Activated effector memory CD4-positive, alpha-beta T cell treated with Interleukin-2 at 50 U/mL for 16 hours (primary cell): ENCODE data around the gene AFF4.
"Not testable (repeated sequence)": the region's sequence is repeated elsewhere in the genome, so short reads cannot be mapped to it uniquely, and the experiment has no call there.

ENCODE experiments used
- DNase-seq: peaks from one replicate; pipeline ENCODE4 v3.0.0-alpha.2; 2020

Gene AFF4

DNA sequence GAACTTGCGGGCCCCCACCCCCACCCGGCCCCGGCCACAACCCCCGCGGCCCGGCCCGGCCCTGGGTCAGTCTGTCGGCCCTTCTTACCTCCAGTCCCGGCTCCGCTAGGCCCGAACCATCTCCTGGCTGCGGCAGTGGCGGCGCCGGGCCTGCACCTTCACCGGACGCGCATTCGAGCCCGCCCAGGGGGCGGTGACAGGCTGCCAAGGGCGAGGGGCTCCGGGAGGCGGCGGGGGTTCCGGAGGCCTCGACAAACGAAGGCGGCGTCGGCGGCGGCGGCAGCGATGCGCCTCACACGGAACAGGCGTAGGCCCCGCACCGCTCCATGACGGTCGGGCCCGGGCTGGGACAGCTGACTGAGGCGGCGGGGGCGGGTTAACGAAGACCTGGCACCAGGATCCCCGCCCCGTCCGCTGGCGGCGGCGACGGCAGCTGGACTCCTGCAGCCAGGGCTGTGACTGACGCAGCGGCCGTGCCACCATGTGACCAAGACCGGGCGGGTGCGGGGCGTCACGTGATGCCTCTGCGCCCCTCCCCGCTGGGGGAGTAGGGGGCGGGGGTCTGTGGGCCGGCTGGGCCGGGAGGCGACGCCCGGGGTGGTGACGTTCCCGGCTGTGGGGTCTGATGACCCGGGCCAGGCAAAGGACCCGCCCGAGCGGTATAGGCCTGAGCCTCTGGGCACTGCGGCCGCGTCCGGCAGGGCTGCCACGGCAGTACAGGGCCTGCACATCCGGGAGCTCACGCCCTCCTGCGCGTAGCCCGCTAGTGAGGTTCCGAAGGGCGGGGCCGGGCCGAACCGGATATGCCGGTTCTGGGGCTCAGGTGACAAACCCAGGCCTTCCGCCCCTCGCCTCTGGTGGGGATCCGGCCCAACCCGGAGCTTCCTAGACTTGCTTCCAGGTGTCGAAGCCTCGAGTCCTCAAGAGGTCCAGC lies at the start of gene AFF4:
Gene AFF4 (minus strand): TSS at position 464 of the 934 bp plus-strand sequence. CDS start 26,445 bp downstream, outside the sequence.
- DNase-seq: peak; percentile 82

GRCh38 chr5:133008455-133008854 lies 45.0 kb upstream of the AFF4 start:
- DNase-seq: not testable (repeated sequence)

- DNase-seq: no peak
Observed at GRCh38 chr5:133006653-133007052, 43.2 kb upstream of the AFF4 start.

DNA sequence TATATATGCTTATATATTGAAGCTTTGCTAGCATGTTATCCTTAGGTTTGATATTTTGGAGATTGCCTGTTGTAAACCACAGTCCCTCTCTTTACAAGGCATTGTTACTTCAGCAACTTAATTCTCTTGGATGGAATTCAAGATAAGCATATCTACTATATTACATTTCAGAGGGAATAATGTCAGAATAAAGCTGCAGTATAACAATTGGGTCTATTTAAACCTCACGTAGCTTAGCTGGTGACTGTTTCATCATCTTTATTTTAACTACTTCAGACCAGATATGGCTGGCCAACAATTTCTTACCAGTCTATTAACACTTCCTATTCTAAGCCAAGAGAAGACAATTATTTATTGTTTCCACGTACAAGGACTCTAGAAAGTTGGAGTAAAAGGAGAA lies 35.8 kb upstream of the AFF4 start:
- DNase-seq: no peak

DNA sequence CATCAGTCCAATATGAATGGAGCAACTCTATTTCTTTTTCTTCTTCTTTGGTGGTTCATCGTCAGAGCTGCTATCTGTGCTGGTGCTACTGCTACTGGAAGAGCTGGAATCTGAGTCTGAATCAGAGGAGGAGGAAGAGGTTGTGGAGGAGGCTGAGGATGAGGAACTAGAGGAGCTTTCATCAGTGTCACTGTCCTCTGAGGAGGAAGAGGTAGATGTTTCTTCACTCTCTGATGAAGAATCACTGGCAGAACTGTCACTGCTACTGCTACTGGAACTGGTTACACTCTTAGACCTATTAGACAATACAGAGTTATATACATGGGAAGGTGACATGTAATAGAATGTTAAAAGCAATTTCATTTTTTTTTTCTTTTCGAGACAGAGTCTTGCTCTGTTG lies 35.1 kb upstream of the AFF4 start:
- DNase-seq: no peak

DNA sequence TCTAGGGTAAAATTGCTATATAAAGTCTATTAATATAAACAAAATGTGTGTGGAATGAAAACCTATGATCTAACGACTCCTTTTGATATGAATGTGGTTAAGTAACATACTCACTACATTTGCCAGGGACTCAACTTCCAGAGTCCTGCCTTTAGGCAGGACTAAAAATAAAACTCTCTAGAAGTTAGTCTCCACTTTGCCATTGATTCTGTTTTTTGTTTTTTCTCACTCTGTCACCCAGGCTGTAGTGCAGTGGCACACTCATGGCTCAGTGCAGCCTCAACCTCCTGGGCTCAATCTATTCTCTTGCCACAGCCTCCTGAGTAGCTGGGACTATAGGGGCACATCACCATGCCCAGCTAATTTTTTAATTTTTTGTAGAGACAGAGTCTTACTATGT lies 32.9 kb upstream of the AFF4 start:
- DNase-seq: no peak

GRCh38 chr5:132987531-132988408 lies 24.3 kb upstream of the AFF4 start:
- no peak for DNase-seq

GRCh38 chr5:132982971-132983370 lies 19.5 kb upstream of the AFF4 start:
- not testable (repeated sequence) for DNase-seq

GRCh38 chr5:132981288-132981687 lies 17.9 kb upstream of the AFF4 start:
- DNase-seq: no peak

DNA sequence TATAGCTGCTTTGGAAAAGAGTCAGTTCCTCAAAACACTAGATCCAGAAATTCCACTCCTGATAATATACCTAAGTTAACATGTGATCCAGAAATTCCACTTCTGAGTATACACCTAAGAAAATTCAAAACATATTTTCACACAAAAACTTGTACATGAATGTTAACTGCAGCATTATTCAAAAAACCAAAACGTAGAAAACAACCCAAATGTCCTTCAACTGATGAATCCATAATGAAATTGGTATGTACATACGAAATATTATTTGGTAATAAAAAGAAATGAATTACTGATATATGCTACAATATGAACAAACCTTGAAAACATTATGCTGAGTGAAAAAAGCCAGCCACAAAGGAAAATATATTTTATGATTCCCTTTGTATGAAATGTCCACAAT lies 16.5 kb upstream of the AFF4 start:
- DNase-seq: no peak

DNA sequence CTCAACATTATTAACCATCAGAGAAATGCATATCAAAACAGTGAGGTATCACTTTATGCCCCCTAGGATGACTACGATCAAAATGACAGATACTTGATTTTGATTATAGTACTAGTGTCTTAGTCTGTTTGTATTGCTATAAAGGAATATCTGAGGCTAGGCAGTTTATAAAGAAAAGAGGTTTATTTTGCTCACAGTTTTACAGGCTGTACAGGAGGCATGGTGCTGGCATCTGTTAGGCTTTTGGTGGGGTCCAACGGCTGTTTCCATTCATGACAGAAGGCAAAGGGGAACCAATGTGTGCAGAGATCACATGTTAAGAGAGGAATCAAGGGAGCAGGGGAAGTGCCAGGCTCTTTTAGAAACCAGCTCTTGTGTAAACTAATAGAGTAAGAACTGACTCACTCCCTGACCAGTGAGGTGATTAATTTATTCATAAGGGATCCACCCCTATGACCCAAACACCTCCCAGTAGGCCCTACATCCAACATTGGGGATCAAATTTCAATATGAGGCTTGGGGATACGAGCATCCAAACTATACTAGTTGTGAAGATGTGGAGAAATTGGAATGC lies 16.0 kb upstream of the AFF4 start:
- no peak for DNase-seq

DNA sequence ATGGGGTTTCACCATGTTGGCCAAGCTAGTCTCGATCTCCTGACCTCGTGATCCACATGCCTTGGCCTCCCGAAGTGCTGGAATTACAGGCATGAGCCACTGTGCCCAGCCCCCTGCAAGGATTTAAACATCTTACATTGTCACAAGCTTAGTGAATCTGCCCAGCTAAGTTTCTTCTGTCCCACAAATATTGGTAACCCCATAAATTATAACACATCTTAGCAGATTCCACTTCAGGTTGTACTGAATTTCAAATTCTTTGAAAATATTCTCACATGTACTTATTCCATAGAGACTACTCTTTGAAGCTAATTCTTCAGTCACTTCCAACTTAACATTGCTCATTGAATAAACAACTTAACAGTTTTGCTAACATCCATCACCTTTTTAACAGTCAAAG lies 13.4 kb upstream of the AFF4 start:
- DNase-seq: no peak

- not testable (repeated sequence) for DNase-seq
Observed at GRCh38 chr5:132972436-132972828, 9.0 kb upstream of the AFF4 start.

GRCh38 chr5:132971483-132972435 lies 8.3 kb upstream of the AFF4 start:
- no peak for DNase-seq

DNA sequence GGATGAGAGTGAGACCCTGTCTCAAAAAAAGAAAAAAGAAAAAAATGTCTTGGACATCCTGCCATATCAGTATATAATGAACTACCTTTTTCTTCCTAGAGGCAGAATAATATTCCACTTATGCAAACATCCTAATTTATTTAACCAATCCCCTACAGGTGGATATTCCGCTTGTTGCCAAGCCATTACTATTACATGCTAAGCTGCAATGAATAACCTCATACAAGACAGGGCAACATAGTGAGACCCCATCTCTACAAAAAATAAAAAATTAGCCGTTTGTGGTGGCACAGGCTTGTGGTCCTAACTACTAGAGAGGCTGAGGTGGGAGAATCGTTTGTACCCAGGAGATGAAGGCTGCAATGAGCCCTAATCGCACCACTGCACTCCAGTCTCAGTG lies 1.7 kb upstream of the AFF4 start:
- no peak for DNase-seq

GRCh38 chr5:132962429-132963021 lies 909 bp downstream of the AFF4 start:
- no peak for DNase-seq

DNA sequence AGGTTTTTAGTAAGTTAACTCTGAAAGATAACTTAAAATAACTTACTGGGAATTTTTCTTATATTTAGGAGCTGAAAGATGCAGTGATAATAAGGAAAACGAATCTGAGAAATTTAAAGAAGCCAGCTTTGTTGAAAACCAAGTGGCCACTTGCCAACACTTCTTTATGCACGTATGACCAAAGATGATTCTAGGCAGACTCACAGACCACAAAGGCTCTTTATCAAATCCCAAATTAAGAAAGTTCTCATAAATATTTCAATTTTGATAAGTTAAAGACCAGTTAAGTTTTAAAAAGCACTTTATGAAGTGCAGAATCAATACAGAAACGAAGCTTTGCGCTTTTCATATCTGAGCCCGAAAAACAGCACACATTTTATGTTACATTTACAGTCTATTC lies 1.5 kb downstream of the AFF4 start:
- no peak for DNase-seq

GRCh38 chr5:132961123-132961815 lies 2.2 kb downstream of the AFF4 start:
- DNase-seq: not testable (repeated sequence)

- not testable (repeated sequence) for DNase-seq
Observed at GRCh38 chr5:132956166-132956799, 7.2 kb downstream of the AFF4 start.

DNA sequence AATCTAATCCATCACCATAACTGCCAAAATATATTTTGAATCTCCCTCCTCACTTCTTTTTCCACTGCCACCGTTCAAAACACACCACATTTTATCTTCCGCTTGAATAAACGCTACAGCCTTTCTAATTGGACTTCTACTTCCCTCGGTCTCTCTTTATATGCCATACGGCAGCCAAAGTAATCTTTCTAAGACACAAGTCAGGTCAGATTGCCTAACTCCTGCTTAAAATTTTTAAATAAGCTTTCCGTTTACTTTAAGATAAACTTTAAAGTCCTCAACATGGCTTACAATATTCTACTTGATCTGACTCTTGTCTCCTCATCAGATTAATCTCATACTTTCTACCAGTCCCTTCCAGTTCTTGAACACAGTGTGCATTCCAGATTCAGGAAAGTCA lies 9.7 kb downstream of the AFF4 start:
- DNase-seq: no peak

DNA sequence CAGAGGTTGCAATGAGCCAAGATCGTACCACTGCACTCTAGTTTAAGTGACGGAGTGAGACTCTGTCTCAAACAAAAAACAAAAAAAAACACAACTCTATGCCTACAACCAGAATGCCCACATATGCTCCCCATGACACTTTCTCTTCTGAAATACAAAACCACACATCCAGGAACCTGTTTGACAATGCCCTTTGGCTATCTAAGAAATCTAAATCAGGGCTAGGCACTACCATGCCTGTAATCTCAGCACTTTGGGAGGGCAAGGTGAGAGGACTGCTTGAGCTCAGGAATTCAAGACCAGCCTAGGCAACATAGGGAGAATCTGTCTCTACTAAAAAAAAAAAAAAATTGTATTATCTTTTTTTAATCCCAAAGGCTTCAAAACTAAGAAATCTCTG lies 10.6 kb downstream of the AFF4 start:
- DNase-seq: no peak
